Raji (cell line): ENCODE data around the gene C15orf62.

Experiments used
- POLR2A ChIP-seq: IDR thresholded peaks from 2 replicates; pipeline ENCODE4 v1.6.1; 2011; ENCODE audit warnings: low read depth, low read length, control low read depth; ENCODE audit not compliant: insufficient read depth

C15orf62 gene

GRCh38 chr15:40785814-40786213 is 16.0 kb downstream of the C15orf62 start:
- no peak for TF ChIP-seq POLR2A

GRCh38 chr15:40787344-40787841 is 17.6 kb downstream of the C15orf62 start:
- TF ChIP-seq POLR2A, result no peak

- TF ChIP-seq POLR2A, result no peak
These were observed 18.2 kb downstream of the C15orf62 start for GRCh38 chr15:40787991-40788390.

GRCh38 chr15:40789119-40789518 is 19.3 kb downstream of the C15orf62 start:
- no peak for TF ChIP-seq POLR2A

GRCh38 chr15:40789999-40790398 is 20.2 kb downstream of the C15orf62 start:
- no peak for TF ChIP-seq POLR2A

- no peak for TF ChIP-seq POLR2A
These were observed 20.9 kb downstream of the C15orf62 start for GRCh38 chr15:40790718-40791117.

GRCh38 chr15:40792394-40792793 is 22.6 kb downstream of the C15orf62 start:
- TF ChIP-seq POLR2A, result no peak

- no peak for TF ChIP-seq POLR2A
These were observed 23.6 kb downstream of the C15orf62 start for GRCh38 chr15:40793216-40793989.

- TF ChIP-seq POLR2A, result no peak
These were observed 26.3 kb downstream of the C15orf62 start for GRCh38 chr15:40796041-40796440.

- TF ChIP-seq POLR2A, result no peak
These were observed 26.7 kb downstream of the C15orf62 start for GRCh38 chr15:40796512-40796911.

- no peak for TF ChIP-seq POLR2A
These were observed 29.7 kb downstream of the C15orf62 start for GRCh38 chr15:40799523-40799922.

- TF ChIP-seq POLR2A, result no peak
These were observed 33.3 kb downstream of the C15orf62 start for GRCh38 chr15:40803076-40803475.

GRCh38 chr15:40803688-40804087 is 33.9 kb downstream of the C15orf62 start:
- no peak for TF ChIP-seq POLR2A

GRCh38 chr15:40806672-40807027 is 36.9 kb downstream of the C15orf62 start:
- TF ChIP-seq POLR2A, result no peak

GRCh38 chr15:40807028-40807887 is 37.5 kb downstream of the C15orf62 start, which contains the start of the genes DNAJC17 and ZFYVE19:
Gene DNAJC17 (minus strand): TSS chr15:40807473. CDS start chr15:40807446, 27 bp downstream.
Gene ZFYVE19 (plus strand): TSS chr15:40807089. CDS start chr15:40807590, 501 bp downstream.
- peak; percentile 95 for TF ChIP-seq POLR2A
